IPS-18c (cell line): Measurements from ENCODE around the gene DNAJC3.
A peak's percentile ranks its signal among the peaks of the same experiment; 100 is the strongest.

Experiments used
- H3K4me3 ChIP-seq: 2 replicates; pipeline ENCODE4 v1.7.0; 2013; ENCODE audit warnings: low read depth, mild to moderate bottlenecking, low read length, moderate library complexity; ENCODE audit not compliant: insufficient read depth
- H3K9me3 ChIP-seq: one replicate; pipeline ENCODE4 v1.6.1; 2013; ENCODE audit warnings: mild to moderate bottlenecking, low read length, moderate library complexity; ENCODE audit not compliant: control insufficient read depth, insufficient read depth

The DNAJC3 gene

GRCh38 chr13:95676762-95677563 lies at the start of gene DNAJC3:
Gene DNAJC3, plus strand, starts transcription at chr13:95677139. Its CDS starts 117 bp downstream, at chr13:95677256.
- Histone ChIP-seq H3K4me3 (peak within 1 kb of the TSS; percentile 82), H3K9me3 (no peaks in the 10 kb centered on the region)

- no peaks in the 10 kb centered on the region for H3K9me3 ChIP-seq
- no peak overlapping the region for H3K4me3 ChIP-seq
Measured at GRCh38 chr13:95627590-95627989, 49.3 kb upstream of the DNAJC3 start.

GRCh38 chr13:95628488-95628887 lies 48.5 kb upstream of the DNAJC3 start:
- Histone ChIP-seq H3K4me3 (no peak overlapping the region), H3K9me3 (no peaks in the 10 kb centered on the region)

GRCh38 chr13:95629071-95629470 lies 47.9 kb upstream of the DNAJC3 start:
- no peak overlapping the region for H3K4me3 ChIP-seq
- H3K9me3 ChIP-seq: no peaks in the 10 kb centered on the region

- Histone ChIP-seq H3K9me3 (no peaks in the 10 kb centered on the region), H3K4me3 (no peak overlapping the region)
Measured at GRCh38 chr13:95630593-95630992, 46.3 kb upstream of the DNAJC3 start.

- no peaks in the 10 kb centered on the region for H3K9me3 ChIP-seq
- H3K4me3 ChIP-seq: no peak overlapping the region
Measured at GRCh38 chr13:95636853-95637252, 40.1 kb upstream of the DNAJC3 start.

GRCh38 chr13:95641291-95642027 lies 35.5 kb upstream of the DNAJC3 start:
- H3K4me3 ChIP-seq: peak overlapping the region; percentile 43; the same call in 1 of the 2 replicates
- H3K9me3 ChIP-seq: peaks cover 2% of the 10 kb centered on the region

GRCh38 chr13:95642028-95642621 lies 34.8 kb upstream of the DNAJC3 start:
- Histone ChIP-seq H3K9me3 (peaks cover 2% of the 10 kb centered on the region), H3K4me3 (peak overlapping the region; percentile 28; the same call in 1 of the 2 replicates)

GRCh38 chr13:95642999-95643398 lies 33.9 kb upstream of the DNAJC3 start:
- H3K4me3 ChIP-seq: peak overlapping the region; percentile 78; the same call in 1 of the 2 replicates
- H3K9me3 ChIP-seq: peaks cover 2% of the 10 kb centered on the region

- Histone ChIP-seq H3K4me3 (peak overlapping the region; percentile 78), H3K9me3 (peaks cover 2% of the 10 kb centered on the region)
Measured at GRCh38 chr13:95643571-95643935, 33.4 kb upstream of the DNAJC3 start.

- Histone ChIP-seq H3K9me3 (peaks cover 2% of the 10 kb centered on the region), H3K4me3 (peak overlapping the region; percentile 78)
Measured at GRCh38 chr13:95643936-95644598, 32.9 kb upstream of the DNAJC3 start.

- Histone ChIP-seq H3K9me3 (peaks cover 2% of the 10 kb centered on the region), H3K4me3 (peak within 1 kb of the TSS; percentile 78)
Measured at GRCh38 chr13:95644601-95645052, 32.3 kb upstream of the DNAJC3 start, which contains the start of gene DZIP1. Gene DZIP1, minus strand, starts transcription at chr13:95644706. Its CDS starts 2,677 bp downstream, at chr13:95642029.

- no peak overlapping the region for H3K4me3 ChIP-seq
- H3K9me3 ChIP-seq: peaks cover 2% of the 10 kb centered on the region
Measured at GRCh38 chr13:95647321-95647720, 29.6 kb upstream of the DNAJC3 start.

GRCh38 chr13:95650696-95651095 lies 26.2 kb upstream of the DNAJC3 start:
- Histone ChIP-seq H3K9me3 (no peaks in the 10 kb centered on the region), H3K4me3 (no peak overlapping the region)

- H3K9me3 ChIP-seq: no peaks in the 10 kb centered on the region
- no peak overlapping the region for H3K4me3 ChIP-seq
Measured at GRCh38 chr13:95652244-95652764, 24.6 kb upstream of the DNAJC3 start.

GRCh38 chr13:95652821-95653220 lies 24.1 kb upstream of the DNAJC3 start:
- H3K9me3 ChIP-seq: no peaks in the 10 kb centered on the region
- no peak overlapping the region for H3K4me3 ChIP-seq
